GM21723 (cell line): ENCODE measurements around the gene LOC101059915.

ENCODE experiments used
- ATAC-seq: cut with Tn5 transposase; IDR thresholded peaks from one replicate; pipeline ENCODE4 v1.9.1; 2021; ENCODE audit warnings: mild to moderate bottlenecking, moderate library complexity; ENCODE audit not compliant: unreplicated experiment

The LOC101059915 gene

GRCh38 chrX:71667328-71668247 lies at the start of gene LOC101059915:
LOC101059915 (plus strand) TSS chrX:71667546.
- no peak for ATAC-seq

GRCh38 chrX:71617742-71618141 lies 49.6 kb upstream of the LOC101059915 start:
- ATAC-seq: no peak

- peak; percentile 55 for ATAC-seq
These were observed 49.0 kb upstream of the LOC101059915 start, which contains the start of gene CXCR3 for GRCh38 chrX:71618303-71618721. CXCR3 (minus strand) TSS chrX:71618511; CDS start chrX:71618449, 62 bp downstream.

DNA sequence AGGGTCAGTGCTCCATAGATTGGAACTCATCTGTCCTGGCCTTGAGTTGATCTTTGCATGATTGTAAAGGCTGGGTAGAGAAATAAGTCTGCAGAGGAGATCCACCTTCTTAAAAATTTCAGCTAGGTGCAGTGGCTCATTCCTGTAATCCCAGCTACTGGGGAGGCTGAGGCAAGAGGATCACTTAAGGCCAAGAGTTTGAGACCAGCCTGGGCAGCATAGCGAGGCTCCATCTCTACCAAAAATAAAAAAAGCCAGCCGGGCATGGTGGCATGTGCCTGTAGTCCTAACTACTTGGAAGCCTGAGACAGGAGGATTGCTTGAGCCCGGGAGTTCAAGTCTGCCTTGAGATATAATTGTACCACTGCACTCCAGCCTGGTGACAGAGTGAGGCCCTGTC lies 48.6 kb upstream of the LOC101059915 start:
- no peak for ATAC-seq

DNA sequence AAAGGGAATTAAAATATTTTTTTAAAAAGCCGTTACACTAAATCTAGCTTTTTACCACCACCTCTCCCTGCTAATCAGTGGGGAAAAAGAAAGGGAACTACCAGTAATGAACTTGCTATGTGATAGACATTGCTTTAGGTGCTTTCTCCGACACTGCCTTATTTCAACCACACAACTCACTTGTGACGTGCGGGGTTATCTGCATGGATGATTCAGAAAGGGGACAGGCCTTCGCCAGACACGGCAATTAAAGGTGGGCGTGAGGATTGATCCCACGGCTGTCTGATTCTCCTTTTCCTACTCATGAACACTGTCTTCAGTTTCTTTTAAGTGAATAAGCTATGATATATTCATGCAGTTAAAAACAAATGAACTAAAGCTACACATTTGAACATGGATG lies 48.2 kb upstream of the LOC101059915 start:
- no peak for ATAC-seq

GRCh38 chrX:71619986-71620385 lies 47.4 kb upstream of the LOC101059915 start:
- ATAC-seq: no peak

GRCh38 chrX:71621603-71622002 lies 45.7 kb upstream of the LOC101059915 start:
- no peak for ATAC-seq

DNA sequence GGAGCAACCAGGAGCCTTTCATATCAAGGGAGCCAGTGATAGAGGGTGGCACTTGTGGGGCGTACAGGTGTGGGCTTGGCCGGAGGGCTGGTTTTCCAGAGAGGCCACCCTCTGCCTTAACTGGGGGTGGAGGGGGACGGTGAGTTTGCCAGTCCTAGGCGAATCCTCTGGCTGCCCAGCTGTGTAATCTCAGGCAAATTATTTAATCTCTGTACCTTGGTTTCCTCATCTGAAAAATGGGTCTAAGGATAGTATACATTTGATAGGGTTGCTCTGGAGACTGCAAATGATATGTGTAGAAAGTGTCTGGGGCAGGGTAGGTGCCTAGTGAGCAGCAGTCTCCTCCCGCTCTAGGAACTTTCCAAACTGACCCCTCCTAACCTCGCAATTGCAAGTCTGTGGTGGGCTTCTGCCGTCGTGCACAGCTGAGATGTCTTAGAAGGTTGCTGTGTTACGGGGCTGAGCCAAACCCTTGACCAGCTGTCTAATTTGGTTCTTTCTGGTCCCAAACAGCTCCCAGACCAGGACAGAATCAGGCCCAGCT lies 45.2 kb upstream of the LOC101059915 start:
- ATAC-seq: no peak

DNA sequence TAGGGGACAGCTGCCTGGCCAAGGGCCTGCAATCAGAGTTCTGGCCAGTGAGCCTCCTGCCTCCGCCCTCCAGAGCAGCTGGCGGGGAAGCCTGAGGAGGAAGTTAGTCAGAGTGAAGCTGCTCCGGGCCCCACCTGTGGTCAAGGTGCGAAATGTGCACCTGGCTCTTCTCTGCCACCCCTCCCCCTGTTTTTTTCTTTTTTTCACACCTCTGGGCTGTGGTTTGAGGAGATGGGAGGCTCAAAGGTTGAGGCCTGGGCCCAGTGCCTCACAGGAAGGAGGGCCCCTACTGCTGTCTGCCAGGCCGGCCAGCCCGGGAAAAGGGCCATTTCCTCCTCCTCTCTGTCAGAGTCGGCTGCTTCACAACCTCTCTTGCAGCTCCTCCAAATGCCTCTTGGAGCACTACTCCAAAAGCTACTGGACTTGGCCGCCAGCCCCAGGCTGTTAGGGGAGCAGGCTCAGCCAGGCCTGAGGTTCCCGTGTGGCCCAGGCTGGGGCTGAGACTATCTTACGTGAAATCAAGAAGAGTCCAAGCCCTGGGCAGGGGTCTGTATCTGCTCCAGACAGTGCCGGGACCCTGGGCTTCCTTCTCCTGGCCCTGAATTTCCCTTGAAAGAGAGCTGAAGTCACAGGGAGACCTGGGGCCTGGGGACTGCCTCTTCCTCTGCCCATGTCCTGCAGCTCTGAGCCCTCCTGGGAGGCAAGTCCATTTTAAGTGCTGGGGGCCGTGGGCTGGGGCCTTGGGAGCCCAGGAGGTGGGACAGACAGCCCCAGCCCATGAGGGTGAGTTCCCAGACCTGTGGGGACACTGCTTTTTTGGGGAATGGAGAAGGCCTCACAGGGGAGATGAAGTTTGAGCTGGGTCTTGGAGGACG lies 44.5 kb upstream of the LOC101059915 start:
- ATAC-seq: peak; percentile 56

- ATAC-seq: no peak
These were observed 43.6 kb upstream of the LOC101059915 start for GRCh38 chrX:71623714-71624113.

DNA sequence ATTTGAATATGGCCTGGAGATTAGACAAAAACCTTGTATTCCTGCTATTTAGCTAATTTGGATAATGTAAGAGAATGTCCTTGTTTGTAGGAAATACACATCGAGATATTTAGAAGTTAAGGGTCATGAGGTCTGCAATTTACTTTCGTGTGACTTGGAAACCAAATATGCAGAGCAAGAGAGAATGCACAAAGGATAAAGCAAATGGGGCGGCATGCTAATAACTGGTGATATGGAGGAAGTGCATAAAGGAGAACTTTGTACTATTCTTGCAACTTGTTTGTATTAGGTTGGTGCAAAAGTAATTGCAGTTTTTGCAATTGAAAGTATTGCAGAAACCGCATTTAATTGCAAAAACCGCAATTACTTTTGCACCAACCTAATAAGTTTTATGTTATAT lies 41.9 kb upstream of the LOC101059915 start:
- no peak for ATAC-seq

- ATAC-seq: no peak
These were observed 40.8 kb upstream of the LOC101059915 start for GRCh38 chrX:71626576-71626975.

DNA sequence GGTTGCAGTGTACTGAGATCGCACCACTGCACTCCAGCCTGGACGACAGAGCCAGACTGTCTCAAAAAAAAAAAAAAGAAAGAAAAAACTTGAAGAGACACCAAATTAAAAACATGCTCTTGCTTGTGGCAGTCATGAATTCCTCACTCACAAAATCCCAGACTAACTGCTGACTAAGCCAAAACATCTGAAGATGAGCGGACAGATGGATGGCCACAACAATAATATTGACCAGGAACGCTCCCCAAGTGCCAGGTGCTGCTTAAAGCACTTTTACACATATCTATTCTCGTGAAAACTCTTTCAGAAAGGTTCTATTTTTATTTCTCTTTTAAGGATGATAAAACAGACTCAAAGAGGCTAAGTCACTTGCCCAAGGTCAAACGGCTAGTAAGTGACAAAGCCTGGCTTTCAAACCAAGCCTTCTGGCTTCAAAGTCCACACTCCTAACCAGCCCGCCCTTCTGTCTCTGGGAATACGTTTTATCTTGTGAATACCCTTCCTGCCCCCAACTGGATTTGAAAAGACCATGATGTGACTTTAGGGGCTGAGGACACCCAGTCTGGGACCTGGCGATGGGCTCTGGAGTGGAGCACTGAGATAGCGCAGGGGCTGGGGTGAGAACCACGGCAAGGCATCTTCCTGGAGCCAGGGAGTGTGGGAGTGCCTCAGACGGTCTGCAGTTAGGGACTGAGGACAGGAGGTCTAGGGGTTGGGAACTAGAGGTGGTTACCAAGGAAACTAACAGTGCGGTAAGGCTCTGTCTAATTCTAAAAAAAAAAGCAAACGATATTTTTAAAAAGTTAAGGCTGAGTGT lies 39.5 kb upstream of the LOC101059915 start:
- no peak for ATAC-seq

GRCh38 chrX:71629467-71629866 lies 37.9 kb upstream of the LOC101059915 start:
- ATAC-seq: peak; percentile 79

- no peak for ATAC-seq
These were observed 34.3 kb upstream of the LOC101059915 start for GRCh38 chrX:71632923-71633657.

GRCh38 chrX:71634366-71634765 lies 33.0 kb upstream of the LOC101059915 start:
- ATAC-seq: no peak

GRCh38 chrX:71636438-71637252 lies 30.7 kb upstream of the LOC101059915 start:
- peak; percentile 58 for ATAC-seq

DNA sequence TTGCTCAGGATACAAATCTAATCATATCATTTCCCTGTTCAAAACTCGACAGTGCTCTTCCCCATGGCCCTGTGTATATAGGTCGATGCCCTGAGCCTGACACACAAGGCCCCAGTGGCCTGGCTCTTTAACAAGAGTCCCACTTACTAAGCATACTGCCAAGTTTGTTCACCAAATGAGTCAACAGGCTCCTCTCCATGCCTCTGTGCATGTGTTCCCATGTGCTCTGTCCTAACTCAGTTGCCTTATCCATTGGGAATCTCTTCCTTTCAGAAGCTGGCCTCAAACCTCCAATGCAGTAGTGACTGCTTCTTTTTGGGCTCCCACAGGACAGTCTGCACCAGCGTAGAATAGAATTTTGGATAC lies 30.1 kb upstream of the LOC101059915 start:
- peak; percentile 38 for ATAC-seq

DNA sequence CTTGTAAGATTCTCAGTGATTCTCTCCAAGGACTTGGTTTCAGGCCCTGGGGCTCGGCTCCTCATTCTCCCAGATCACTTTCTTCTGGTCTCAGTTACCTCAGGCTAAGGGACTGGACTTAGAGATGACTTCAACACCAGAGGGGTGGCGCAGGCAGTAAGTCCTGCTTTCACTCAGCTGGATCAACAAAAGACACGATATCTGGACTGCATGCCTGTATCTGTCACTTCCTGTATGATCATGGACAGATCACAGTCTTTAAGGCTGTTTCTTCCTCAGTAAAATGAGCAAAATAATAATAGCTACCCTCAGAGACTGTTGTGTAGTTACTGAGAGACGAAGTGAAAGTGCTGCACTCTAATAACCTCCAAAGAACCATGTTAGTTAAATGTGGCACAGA lies 29.5 kb upstream of the LOC101059915 start:
- peak; percentile 45 for ATAC-seq
